GM23338 (cell line): Measurements from ENCODE around the gene HSDL1.

Experiments used
- CREB1 ChIP-seq: fragments of 250-450 bp; sonication (Bioruptor Pico); IDR thresholded peaks from 2 replicates; pipeline ENCODE4 v1.5.0; 2020; ENCODE audit warnings: low read depth, mild to moderate bottlenecking, moderate library complexity
- EZH2 ChIP-seq: fragments of 200-600 bp; sonication (generic); IDR thresholded peaks from one replicate; pipeline ENCODE4 v1.8.0; 2017; ENCODE audit warnings: antibody characterized with exemption, mild to moderate bottlenecking, low read depth; ENCODE audit not compliant: unreplicated experiment
- JUNB ChIP-seq: IDR thresholded peaks from one replicate; pipeline ENCODE4 v1.6.1; 2016; ENCODE audit warnings: antibody characterized with exemption; ENCODE audit not compliant: unreplicated experiment
- POLR2AphosphoS5 ChIP-seq: IDR thresholded peaks from 2 replicates; pipeline ENCODE4 v1.6.1; 2016; ENCODE audit warnings: antibody characterized with exemption, low read depth
- STAT1 ChIP-seq: IDR thresholded peaks from one replicate; pipeline ENCODE4 v1.6.1; 2016; ENCODE audit warnings: antibody characterized with exemption; ENCODE audit not compliant: unreplicated experiment
- TF ChIP-seq, protein P1 (sequence below), 2 experiments: fragments of 200-600 bp in 1 of 2; sonication (generic) in 1 of 2; conservative IDR thresholded peaks; 2 replicates each; pipeline versions ENCODE4 v1.5.1 to v1.6.1; 2016 to 2017; ENCODE audit warnings: antibody characterized with exemption in 2 of 2, low read depth in 2 of 2, mild to moderate bottlenecking in 2 of 2, moderate library complexity in 1 of 2

DNA sequence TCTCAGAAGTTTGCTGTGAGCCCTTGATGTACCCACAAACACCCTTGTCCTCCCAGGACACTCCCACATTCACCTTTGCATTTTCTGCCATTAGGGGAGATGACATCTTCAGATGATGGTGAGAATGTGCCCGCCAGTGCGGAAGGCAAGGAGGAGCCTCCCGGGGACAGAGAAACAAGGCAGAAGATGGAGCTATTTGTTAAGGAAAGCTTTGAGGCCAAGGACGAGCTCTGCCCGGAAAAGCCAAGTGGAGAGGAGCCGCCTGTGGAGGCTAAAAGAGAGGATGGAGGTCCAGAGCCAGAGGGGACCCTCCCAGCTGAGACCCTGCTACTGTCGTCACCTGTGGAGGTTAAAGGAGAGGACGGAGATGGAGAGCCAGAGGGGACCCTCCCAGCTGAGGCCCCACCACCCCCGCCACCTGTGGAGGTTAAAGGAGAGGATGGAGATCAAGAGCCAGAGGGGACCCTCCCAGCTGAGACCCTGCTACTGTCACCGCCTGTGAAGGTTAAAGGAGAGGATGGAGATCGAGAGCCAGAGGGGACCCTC lies 24.9 kb upstream of the HSDL1 start:
- TF ChIP-seq, protein P1, sequence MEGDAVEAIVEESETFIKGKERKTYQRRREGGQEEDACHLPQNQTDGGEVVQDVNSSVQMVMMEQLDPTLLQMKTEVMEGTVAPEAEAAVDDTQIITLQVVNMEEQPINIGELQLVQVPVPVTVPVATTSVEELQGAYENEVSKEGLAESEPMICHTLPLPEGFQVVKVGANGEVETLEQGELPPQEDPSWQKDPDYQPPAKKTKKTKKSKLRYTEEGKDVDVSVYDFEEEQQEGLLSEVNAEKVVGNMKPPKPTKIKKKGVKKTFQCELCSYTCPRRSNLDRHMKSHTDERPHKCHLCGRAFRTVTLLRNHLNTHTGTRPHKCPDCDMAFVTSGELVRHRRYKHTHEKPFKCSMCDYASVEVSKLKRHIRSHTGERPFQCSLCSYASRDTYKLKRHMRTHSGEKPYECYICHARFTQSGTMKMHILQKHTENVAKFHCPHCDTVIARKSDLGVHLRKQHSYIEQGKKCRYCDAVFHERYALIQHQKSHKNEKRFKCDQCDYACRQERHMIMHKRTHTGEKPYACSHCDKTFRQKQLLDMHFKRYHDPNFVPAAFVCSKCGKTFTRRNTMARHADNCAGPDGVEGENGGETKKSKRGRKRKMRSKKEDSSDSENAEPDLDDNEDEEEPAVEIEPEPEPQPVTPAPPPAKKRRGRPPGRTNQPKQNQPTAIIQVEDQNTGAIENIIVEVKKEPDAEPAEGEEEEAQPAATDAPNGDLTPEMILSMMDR (conservative IDR thresholded peaks at IDR 0.05; ENCODE audit: low read depth in 2 of 2): 0 out of 4 replicates have a peak, but pooled peaks of 1 of the 2 experiments have one; percentile 7
- TF ChIP-seq JUNB (no peak), POLR2AphosphoS5 (no peak), STAT1 (no peak), EZH2 (no peak), CREB1 (CRISPR knock-in tag) (no peak)
